GM18858 (cell line): ENCODE measurements around the gene RPL36.
"Not testable (repeated sequence)": the region's sequence is repeated elsewhere in the genome, so short reads cannot be mapped to it uniquely, and the experiment has no call there.

ENCODE experiments used
- ATAC-seq: cut with Tn5 transposase; IDR thresholded peaks from one replicate; pipeline ENCODE4 v1.9.1; 2021; ENCODE audit not compliant: unreplicated experiment

RPL36 gene

DNA sequence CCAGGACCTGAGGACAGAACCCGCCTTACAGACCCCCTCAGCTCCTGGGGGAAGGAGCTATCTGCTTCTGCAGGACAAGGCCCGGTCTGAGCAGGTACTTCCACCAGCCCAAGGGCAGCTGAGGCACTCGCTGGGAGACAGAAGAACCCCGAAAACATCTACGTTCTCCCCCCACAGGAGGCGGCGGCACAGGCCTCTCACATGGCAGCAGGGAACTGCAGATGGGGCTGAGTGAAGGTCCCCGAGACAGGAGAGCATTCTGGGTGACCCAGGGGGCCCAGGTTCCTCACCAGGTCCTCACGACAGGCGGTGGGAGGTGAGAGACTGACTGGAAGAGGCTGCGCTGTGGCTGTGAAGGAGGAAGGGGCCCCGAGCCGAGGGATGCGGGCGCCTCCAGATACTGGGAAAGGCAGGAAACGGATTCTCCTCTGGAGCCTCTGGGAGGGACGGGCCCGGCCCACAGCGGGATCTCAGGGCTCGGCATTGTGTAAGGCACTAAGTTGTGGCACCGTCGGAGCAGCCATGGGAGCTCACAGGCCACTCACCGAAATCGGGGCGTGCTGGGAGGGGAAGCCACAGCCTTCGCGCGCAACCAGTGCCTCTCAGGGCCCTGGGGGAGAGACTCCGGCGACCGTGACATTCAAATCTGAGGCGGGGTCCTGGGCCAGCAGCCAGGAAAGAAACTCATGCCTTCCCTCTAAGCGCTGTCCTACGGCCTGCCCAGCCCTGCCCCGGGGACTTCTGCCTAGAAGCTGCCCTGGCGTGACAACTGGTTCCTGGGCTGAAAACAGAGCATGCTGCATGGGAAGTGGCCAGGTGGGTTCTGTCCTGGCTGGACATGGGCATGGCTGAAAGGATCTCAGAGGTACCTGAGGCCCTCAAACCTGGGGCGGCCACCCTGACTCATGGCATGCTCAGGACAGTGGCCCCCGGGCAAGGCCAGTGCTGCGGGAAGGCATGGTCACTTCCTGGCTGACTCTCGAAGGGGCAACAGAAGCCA is 14.0 kb downstream of the RPL36 start:
- ATAC-seq: no peak

DNA sequence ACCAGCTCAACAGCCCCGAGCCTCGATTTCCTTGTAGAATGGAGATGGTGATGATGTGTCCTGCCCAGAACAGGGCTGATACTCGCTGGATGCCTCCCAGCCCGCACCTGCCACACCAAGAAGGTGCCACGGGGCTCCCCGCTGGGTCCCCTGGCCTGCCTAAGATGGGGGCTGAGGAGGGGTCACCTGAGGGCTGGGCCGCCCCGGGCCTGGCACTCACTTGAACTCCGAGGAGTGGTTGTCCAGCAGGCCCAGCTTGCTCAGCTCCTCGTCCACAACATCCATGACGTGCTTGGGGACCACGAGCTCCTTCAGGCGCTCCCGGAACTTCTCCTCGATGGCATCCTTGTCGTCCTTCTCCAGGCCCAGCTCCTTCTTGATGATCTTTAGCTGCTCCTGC is 15.5 kb downstream of the RPL36 start:
- ATAC-seq: no peak

- no peak for ATAC-seq
Measured at GRCh38 chr19:5706876-5707573, 16.9 kb downstream of the RPL36 start.

- no peak for ATAC-seq
Measured at GRCh38 chr19:5707576-5708575, 17.8 kb downstream of the RPL36 start.

DNA sequence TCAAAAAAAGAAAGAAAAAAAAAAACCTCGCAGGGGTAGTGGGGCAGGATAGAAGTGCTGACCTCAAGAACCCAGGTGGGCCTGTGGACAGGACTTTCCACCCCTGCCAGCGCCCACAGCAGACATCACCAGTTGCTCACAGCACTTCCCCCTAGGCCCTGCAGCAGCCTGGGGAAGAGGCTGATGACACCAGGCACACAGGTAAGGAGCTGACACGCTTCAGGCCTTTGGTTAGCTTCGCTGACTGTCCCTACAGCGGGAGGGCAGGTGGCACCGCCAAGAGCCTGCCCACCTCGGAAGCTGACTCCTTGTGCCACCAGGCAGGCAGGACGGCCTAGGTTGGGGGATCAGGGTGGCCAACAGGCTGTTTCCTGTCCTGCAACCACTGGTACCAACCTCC is 20.9 kb downstream of the RPL36 start:
- ATAC-seq: no peak

DNA sequence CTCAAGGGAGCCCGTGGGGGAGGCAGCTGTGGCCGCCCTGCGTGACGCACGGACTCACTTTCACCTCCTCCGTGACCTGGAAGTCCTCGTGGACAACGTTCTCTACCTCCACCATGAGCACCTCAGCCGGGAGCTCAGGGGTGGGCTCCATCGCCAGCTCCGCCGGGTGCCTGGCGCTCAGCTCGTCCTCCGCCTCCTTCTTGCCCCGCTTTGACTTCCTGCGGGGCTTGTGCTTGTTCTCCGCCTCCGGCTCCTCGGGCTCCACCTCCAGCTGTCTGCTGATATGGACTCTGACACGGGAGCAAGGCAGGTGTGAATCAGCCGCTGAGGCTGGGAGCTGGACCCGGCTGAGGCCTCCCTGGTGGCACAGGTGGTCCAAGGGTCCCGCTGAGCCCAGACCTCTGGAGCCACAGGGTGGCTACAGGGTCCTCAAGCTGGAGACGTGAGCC is 21.6 kb downstream of the RPL36 start:
- ATAC-seq: no peak

DNA sequence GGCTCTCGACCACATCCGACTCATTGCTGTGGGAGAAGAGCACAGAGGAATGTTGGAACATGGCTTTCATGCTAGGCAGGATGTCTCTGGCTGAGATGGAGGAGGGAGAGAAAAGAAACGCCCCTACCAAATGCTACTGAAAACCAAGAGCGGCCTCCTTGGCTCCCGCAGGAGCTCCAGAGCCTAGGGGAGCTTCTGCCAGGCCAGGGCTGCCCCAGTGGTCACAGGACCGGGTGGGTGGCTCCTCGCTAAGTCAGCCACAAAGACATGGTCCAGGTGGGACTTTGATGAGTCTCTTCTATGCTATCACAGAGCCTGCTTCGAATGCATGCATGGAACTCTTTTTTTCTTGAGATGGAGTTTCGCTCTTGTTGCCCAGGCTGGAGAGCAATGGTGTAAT is 23.1 kb downstream of the RPL36 start:
- no peak for ATAC-seq

DNA sequence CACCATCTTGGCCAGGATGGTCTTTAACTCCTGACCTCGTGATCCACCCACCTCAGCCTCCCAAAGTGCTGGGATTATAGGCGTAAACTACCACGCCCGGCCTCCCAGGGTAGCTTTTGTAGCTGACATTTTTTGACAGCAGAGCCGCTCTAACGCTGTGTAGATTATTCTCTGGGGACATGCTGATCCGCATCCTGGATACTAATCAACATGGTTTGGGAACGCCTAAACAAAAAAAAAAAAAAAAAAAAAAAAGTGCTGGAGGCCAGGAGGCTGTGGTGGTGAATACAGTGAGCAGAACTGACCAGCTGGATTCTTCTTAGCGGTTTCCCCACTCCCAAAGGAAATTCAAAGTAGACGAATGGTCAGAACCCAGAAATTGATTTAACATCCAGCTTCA is 24.7 kb downstream of the RPL36 start:
- no peak for ATAC-seq

- no peak for ATAC-seq
Measured at GRCh38 chr19:5717215-5717935, 27.3 kb downstream of the RPL36 start.

GRCh38 chr19:5718037-5718578 is 28.0 kb downstream of the RPL36 start:
- ATAC-seq: no peak

DNA sequence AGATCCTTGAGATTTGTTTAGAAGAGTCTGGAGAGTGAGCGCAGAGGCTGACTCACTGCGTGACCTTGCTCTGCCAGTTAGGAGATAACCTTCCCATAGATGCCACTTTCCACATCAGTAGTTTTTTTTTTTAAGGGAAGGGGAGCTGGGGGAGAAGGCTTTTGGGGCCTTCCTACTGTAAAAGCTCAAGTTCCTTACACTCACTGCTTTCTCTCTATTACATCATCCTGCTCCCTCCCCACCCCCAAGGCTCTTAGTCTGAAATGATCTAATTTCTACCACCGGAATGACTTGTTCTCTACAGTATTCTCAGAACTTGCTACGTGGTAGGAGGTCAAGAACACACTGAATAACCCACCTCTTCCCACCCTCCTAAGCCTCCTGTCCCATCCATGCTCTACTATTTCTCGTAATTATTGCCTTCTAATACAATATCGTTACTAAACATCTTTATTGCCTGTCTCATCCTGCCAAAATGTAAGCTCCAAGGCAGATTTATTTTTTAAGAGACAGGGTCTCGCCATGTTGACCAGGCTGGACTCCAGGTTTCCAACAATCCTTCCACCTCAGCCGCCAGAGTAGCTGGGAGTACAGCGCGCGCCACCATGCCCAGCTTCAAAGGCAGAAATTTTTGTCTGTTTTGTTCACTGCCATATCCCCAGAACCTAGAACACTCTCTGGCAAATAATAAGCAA is 28.6 kb downstream of the RPL36 start:
- ATAC-seq: no peak

DNA sequence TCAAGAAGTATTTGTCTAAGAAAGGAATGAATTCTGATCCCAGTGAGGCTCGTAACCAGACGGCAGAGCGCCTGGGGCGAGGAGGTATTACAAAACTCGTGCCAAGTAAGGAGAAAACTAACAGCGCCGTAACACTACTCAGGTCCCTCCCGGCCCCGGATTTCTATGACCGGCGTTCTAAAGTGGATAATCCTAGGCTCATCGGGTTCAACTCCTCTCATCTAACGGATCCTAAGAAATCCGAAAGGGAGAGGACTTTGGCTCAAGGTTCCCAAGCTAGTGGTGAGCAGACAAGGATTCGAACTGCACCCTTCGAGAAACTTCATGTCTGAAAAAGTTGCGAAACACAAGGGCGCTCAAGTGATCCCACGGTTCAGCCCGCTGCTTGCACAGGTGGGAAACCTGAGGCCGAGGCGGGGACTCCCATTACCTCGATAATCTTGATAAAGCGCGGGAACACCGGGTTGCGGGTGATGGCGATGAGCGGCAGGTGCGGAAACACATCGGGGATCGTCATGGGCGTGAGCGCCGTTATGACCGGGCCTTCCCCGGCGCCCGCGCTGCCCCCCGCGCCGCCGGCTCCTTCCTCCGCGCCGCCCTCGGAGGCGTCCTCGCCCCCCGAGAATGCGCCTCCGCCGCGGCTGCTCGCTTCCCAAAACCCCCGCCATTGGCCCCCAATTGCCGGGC is 29.3 kb downstream of the RPL36 start:
- ATAC-seq: no peak

- peak; percentile 71 for ATAC-seq
Measured at GRCh38 chr19:5719961-5720790, 30.1 kb downstream of the RPL36 start, which contains the start of the genes CATSPERD and LONP1. CATSPERD (plus strand) TSS chr19:5720637; CDS start chr19:5720738, 101 bp downstream. LONP1 (minus strand) TSS chr19:5720146; CDS start chr19:5720132, 14 bp downstream.

- ATAC-seq: no peak
Measured at GRCh38 chr19:5727453-5728050, 37.5 kb downstream of the RPL36 start.

DNA sequence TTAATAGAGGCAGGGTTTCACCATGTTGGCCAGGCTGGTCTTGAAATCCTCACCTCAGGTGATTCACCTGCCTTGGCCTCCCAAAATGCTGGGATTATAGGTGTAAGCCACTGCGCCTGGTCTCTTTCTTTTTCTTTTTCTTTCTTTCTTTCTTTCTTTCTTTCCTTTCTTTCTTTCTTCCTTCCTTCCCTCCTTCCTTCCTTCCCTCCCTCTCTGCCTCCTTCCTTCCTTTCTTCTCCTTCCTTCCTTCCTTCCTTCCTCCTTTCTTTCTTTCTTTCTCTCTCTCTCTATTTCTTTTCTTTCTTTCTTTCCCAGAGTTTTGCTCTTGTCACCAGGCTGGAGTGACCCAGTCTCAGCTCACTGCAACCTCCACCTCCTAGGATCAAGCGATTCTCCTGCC is 43.1 kb downstream of the RPL36 start:
- ATAC-seq: not testable (repeated sequence)

- no peak for ATAC-seq
Measured at GRCh38 chr19:5738423-5738822, 48.3 kb downstream of the RPL36 start.
